Endothelial cell of umbilical vein (primary cell): ENCODE results near the gene AKR1C4.

Experiments used
- CTCF ChIP-seq, 2 donors: IDR thresholded peaks; 1 replicate in 1 of 2; 2 replicates in 1 of 2; pipeline ENCODE4 v1.5.1; 2011; ENCODE audit warnings: low read length in 2 of 2, mild to moderate bottlenecking in 2 of 2, moderate library complexity in 2 of 2, control low read depth in 1 of 2, inconsistent platforms in 1 of 2, low read depth in 1 of 2; ENCODE audit not compliant: insufficient read depth in 1 of 2; ENCODE audit errors: extremely low read depth in 1 of 2
- EZH2 ChIP-seq: IDR thresholded peaks from 2 replicates; pipeline ENCODE4 v1.6.1; 2012; ENCODE audit warnings: borderline replicate concordance, low read depth, mild to moderate bottlenecking, moderate library complexity, low read length, inconsistent platforms; ENCODE audit not compliant: severe bottlenecking
- JUN ChIP-seq: IDR thresholded peaks from 2 replicates; pipeline ENCODE4 v1.6.1; 2011; ENCODE audit warnings: borderline replicate concordance, low read depth; ENCODE audit not compliant: insufficient read length, insufficient read depth
- MAX ChIP-seq: IDR thresholded peaks from 2 replicates; pipeline ENCODE4 v1.6.1; 2011; ENCODE audit not compliant: insufficient read depth, insufficient read length
- POLR2A ChIP-seq: IDR thresholded peaks from 2 replicates; pipeline ENCODE4 v1.6.1; 2012; ENCODE audit warnings: low read depth, mild to moderate bottlenecking, control low read depth, low read length
- POLR2AphosphoS5 ChIP-seq: IDR thresholded peaks from 2 replicates; pipeline ENCODE4 v1.6.1; 2012; ENCODE audit warnings: low read depth, mild to moderate bottlenecking, control low read depth, low read length, moderate library complexity; ENCODE audit not compliant: insufficient read depth

- TF ChIP-seq CTCF (IDR thresholded peaks at IDR 0.05; ENCODE audit: extremely low read depth in 1 of 2, insufficient read depth in 1 of 2, low read depth in 1 of 2, low read length in 2 of 2), result no peak
- TF ChIP-seq POLR2A, result no peak
- no peak for TF ChIP-seq POLR2AphosphoS5
- no peak for TF ChIP-seq EZH2
- no peak for TF ChIP-seq JUN
- no peak for TF ChIP-seq MAX
These were observed 68.5 kb downstream of the AKR1C4 start for GRCh38 chr10:5265139-5265538.
